Bone marrow (tissue), 2 donors: ENCODE results near the gene GALNT16.
"Not testable (repeated sequence)": the region's sequence is repeated elsewhere in the genome, so short reads cannot be mapped to it uniquely, and the experiment has no call there.

Source experiments
- DNase-seq, 2 donors: peaks; one replicate each; lab custom pipeline; 2025; lab: John Stamatoyannopoulos, UW

Gene GALNT16

GRCh38 chr14:69260190-69260860 is 367 bp downstream of the GALNT16 start:
- DNase-seq = no peak

GRCh38 chr14:69260861-69261564 is 1.1 kb downstream of the GALNT16 start:
- DNase-seq = no peak

DNA sequence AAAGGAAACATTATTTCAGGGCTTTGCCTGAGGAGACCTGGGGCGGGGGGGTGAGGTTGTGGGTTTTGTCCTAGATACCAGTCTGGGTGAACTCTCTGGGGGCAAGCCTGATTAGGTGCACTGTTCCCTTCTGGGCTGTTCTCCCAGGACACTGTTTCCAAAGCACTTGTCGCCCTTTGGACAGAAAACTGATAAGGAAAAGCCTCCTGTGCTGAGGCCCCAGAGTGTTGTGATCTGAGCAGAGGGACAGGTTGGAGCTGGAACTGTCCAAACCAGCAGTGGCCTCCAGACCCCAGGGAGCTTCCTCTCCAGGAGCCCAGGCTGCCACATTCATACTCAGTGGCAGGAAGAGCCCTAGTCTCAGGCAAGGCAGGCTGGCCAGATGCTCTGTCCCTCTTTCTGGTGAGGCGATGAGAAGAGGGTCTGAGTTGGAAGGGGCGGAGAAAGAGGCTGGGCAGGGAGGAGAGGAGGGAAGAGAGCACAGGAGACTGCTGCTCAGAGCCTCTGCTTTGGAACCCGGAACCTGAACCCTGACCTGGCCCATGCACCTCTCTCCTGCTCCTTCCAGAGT is 1.9 kb downstream of the GALNT16 start:
- DNase-seq = no peak

DNA sequence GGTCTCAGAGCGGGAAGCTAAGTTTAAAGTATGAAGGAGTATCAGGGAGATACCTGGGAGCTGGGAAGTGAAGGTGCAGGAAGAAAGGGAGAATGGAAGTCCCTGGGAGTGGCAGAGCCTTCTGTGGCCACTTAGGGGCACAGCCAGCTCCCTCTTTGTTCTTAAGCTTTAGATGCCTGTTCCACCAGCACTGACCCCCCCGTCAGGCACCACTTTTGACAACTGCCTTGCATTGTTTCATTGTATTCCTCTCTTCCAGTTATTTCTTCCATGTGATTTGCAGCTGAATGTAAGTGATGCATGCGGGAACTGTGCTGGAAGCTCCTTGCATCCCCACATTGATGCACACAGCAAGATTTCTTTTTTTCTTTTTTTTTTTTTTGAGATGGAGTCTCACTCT is 2.6 kb downstream of the GALNT16 start:
- DNase-seq = no peak

DNA sequence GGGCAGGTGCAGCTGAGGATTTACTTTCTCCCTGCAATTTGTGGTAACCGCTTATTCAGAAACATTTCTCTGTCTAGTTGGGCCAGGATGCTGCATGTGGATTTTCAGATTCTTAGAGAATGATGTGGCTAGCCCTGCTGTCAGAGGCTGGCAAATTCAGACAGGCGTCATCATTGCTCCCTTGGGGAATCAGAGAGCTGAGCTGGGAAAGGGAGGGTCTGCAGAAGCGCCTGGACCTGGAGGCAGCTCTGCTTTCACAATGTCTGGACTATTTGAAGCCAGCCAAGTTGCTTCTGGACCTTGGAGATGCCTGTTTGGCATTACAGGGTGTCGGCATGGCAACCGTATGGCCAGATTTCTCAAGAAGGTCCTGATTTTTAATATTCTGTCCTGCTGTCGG is 3.4 kb downstream of the GALNT16 start:
- DNase-seq = no peak

DNA sequence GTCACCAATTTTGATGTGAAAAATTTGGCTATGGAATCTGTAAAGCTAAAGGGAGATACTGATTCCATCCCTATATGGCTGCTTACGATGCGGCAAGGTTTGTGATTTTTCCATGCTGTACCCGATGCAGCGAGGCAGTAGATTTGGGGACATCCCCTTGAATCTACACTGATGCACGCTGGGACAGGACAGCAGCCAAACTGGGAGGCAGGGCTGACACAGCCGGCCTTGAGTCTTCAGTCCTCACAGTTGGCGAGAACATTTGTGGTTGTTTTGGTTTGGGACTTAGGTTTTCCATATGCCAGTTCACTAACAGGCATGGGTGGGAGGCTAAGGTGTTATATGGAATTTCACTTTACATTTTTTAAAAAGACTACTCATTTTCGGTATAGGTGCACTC is 3.8 kb downstream of the GALNT16 start:
- DNase-seq = no peak

- no peak for DNase-seq
These were observed 6.8 kb downstream of the GALNT16 start for GRCh38 chr14:69266572-69267345.

GRCh38 chr14:69267492-69267891 is 7.5 kb downstream of the GALNT16 start:
- DNase-seq = no peak

GRCh38 chr14:69268223-69268622 is 8.3 kb downstream of the GALNT16 start:
- no peak for DNase-seq

DNA sequence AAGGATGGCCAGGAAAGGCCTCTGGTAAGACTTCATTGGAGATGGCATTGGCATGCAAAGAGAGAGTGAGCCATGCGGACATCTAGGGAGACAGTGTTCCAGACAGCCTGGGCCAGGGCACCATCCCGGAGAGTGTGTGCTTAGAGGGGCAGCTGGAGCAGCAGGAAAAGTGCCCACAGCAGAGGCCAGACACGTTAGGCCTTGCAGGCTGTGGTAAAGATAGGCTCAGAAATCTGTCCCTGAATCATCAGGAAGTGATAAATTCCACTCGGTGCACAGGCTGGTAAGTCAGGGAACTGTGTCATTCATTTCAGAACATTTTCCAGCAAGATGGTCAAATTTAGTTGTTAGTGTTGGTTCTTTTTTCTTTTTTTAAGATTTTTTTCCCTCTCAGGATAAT is 8.8 kb downstream of the GALNT16 start:
- DNase-seq = no peak

- DNase-seq = no peak
These were observed 9.4 kb downstream of the GALNT16 start for GRCh38 chr14:69269381-69269780.

GRCh38 chr14:69270097-69270496 is 10.1 kb downstream of the GALNT16 start:
- DNase-seq = no peak

DNA sequence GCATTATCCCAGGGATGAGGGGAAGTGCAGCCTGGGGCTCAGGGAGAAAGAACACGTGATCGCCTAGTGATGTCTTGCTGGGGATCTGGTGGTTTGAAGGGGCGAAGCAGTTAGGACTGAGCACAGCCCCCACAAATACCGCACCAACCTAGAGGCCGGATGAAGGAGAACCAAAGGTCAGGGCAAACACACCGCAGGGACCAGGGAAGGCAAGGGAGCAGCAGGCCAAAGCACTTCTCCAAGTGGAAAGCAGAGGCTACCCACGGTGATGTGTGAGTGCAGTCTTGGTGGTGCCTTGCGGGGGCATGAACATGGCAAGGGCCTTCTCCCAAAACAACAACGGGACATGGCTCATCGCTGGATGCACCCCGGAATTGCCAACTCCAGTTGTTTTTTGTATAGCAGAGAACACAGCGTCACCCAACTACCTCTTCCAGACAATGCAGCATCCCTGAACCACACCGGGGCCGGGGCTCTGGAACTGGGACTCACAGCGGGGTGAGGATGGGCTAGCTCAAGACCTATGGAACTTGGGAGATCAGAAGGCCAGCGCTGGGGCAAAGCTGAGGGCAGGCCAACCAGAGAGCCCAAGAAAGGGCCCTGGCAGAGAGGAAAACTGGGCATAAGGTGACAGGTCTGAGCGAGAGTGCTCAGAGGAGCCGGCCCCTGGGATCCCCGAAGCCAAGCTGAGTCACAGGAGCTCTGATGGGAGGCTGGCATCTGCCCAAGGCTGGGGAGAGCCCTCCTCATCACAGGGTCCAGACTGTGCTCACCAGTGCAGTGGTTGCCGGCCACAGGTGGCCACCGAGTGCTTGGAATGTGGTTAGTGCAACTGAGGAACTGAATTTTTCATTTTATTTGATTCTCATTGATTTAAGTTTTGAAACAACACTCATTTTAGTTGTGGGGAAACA is 11.1 kb downstream of the GALNT16 start:
- DNase-seq = no peak

GRCh38 chr14:69274321-69274720 is 14.4 kb downstream of the GALNT16 start:
- DNase-seq = no peak

DNA sequence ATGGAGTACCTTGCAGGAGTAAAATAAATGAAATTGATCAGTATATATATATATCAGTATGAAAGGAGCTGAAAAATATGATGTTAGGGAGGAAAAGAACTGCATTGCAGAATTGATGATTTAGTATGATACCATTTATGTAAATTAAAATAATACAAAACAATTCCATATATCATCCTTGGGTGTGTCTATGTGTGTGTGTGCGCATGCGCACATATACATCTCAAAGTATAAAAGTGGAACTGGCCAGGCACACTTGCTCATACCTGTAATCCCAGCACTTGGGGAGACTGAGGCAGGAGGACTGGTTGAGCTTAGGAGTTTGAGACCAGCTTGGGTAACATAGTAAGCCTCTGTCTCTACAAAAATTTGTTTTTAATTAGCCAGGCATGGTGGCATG is 15.4 kb downstream of the GALNT16 start:
- DNase-seq = no peak

GRCh38 chr14:69277356-69277755 is 17.4 kb downstream of the GALNT16 start:
- not testable (repeated sequence) for DNase-seq

DNA sequence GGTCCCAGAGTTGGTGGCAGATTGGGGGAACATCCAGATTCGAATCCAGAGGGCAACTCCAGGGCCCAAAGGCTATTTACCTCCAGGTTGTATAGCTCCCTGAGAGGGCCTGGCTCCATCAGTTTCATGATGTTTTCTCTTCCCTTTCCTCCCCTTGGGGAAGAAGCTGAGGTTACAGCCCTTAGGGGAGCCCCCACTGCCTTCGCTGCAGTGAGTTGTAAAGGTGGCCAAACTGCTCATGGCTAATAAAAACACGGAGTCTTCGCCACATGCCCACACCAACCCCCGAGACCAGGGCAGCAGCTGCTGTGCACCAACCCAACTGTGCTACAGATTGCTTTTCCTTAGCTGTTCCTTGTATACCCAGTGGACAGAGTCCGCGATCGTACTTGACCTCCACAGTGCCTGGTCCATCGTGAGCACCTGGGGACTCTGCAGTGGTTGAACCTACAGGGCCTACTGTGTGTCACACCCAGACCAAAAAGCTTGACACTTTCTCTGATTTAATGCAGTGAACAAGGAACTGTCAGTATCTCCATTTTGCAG is 20.9 kb downstream of the GALNT16 start:
- no peak for DNase-seq

- no peak for DNase-seq
These were observed 21.7 kb downstream of the GALNT16 start for GRCh38 chr14:69281450-69282169.

GRCh38 chr14:69282448-69282847 is 22.5 kb downstream of the GALNT16 start:
- DNase-seq = no peak

DNA sequence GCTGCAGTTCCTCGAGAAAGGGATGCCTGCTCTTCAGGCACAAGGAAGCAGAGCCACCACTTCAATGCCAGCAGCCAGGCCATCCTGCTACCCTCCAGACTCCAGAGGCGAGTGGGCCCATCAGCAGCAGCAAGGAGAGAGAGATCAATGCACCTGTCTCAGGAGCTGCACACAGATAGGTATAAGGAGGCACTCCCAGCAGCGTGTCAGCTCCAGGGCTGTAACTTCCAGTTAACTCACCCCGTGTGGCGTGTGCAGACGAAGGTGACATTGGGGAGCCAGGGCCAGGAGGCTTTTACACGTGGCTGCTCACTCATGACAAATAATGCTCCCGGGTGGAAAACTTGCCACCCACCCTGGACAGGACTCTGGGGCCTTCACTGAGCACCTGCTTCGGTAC is 24.2 kb downstream of the GALNT16 start:
- DNase-seq = no peak
